ENCODE results near the gene MAP3K1. TPM values are rescaled to one million over a fixed set of nuclear protein-coding genes. Genes with fewer than 3 reads are reported as not detected.

The MAP3K1 gene
- total RNA-seq, 1 donor from 2014 or later: 27.5 TPM

DNA sequence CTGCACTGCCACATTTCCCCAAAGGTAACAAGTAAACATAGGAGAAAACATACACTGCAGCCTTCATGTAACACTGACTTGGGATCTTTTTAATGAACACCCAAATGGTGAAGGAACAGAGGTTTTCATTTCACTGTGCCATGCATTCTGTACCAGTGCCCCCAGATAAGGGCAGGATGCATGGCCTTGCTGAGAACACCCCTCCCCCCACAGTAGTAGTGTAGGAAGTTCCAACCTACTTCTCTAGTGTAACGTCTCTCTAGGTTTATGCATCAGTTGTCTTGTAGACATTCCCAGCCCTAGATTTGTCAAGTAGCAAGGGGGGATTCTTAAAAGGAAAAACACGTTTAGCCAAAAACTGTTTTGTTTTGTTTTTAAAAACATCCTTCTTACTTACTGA lies 29.9 kb downstream of the MAP3K1 start:
- peaks cover 45% of the 10 kb centered on the region for H3K4me1 Mint-ChIP-seq (ENCODE audit: unreplicated experiment)
- H3K4me3 Mint-ChIP-seq (ENCODE audit: unreplicated experiment): no peak overlapping the region
- H3K9me3 Mint-ChIP-seq (ENCODE audit: unreplicated experiment): no peaks in the 10 kb centered on the region
- H3K36me3 Mint-ChIP-seq (ENCODE audit: low read depth, unreplicated experiment): no peaks in the 10 kb centered on the region
- peak overlapping the region; percentile 67 for H3K27ac Mint-ChIP-seq (ENCODE audit: unreplicated experiment)
- H3K27me3 Mint-ChIP-seq (ENCODE audit: unreplicated experiment): no peaks in the 10 kb centered on the region
- TF ChIP-seq, protein P1, sequence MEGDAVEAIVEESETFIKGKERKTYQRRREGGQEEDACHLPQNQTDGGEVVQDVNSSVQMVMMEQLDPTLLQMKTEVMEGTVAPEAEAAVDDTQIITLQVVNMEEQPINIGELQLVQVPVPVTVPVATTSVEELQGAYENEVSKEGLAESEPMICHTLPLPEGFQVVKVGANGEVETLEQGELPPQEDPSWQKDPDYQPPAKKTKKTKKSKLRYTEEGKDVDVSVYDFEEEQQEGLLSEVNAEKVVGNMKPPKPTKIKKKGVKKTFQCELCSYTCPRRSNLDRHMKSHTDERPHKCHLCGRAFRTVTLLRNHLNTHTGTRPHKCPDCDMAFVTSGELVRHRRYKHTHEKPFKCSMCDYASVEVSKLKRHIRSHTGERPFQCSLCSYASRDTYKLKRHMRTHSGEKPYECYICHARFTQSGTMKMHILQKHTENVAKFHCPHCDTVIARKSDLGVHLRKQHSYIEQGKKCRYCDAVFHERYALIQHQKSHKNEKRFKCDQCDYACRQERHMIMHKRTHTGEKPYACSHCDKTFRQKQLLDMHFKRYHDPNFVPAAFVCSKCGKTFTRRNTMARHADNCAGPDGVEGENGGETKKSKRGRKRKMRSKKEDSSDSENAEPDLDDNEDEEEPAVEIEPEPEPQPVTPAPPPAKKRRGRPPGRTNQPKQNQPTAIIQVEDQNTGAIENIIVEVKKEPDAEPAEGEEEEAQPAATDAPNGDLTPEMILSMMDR (IDR thresholded peaks at IDR 0.05; ENCODE audit: unreplicated experiment): no peak
- DNase-seq (ENCODE audit: low spot score): no peak

DNA sequence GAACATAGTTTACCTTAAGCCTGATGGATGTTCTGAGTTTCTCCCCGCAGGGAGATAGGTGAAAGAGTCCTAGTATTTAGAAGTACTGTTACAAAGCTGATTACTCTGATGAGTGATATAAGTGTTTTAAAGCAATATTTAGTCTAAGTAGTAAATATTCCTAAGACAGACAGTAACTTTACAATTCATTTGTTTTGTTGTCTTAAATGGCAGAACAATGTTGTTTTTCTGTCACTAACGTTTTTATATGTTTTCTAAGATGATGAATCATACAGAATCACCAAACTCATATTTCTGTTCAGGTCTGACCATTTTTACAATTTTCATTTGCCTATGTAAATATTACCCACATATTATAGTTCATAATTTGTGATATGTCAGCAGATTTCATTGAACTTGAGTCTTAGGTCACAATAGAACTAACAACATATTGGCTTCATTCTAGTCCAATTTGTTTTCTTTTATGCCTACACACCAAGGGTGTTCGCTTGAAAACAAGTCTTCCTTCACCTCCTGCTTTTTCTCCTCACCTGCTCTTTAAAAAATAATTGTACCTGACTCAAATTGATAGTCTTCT lies 30.6 kb downstream of the MAP3K1 start:
- Mint-ChIP-seq H3K9me3 (ENCODE audit: unreplicated experiment) (no peaks in the 10 kb centered on the region), H3K36me3 (ENCODE audit: low read depth, unreplicated experiment) (no peaks in the 10 kb centered on the region), H3K27ac (ENCODE audit: unreplicated experiment) (peak overlapping the region; percentile 5), H3K4me3 (ENCODE audit: unreplicated experiment) (no peak overlapping the region), H3K4me1 (ENCODE audit: unreplicated experiment) (peaks cover 45% of the 10 kb centered on the region), H3K27me3 (ENCODE audit: unreplicated experiment) (no peaks in the 10 kb centered on the region)
- no peak for DNase-seq (ENCODE audit: low spot score)
- TF ChIP-seq, protein P1 (IDR thresholded peaks at IDR 0.05; ENCODE audit: unreplicated experiment): no peak

DNA sequence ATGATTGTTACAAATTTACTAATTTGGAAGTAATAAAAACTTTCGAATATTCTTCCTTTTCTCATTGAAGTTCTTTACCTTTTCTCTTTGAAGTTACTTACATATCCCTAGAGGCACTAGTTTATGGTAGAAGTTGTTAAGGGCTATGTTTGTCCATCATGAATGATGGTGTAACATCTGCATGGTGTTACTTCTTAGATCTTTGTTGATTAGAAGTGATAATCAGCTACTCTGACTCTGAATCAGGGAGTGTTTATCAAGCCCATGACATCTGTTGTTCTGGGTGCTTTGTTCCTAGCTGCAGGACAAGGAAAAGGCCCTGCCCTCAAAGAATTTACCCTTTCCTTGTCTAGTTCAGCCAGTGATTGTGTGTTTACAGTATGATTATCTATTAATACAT lies 32.9 kb downstream of the MAP3K1 start:
- Mint-ChIP-seq H3K27me3 (ENCODE audit: unreplicated experiment) (no peaks in the 10 kb centered on the region), H3K4me3 (ENCODE audit: unreplicated experiment) (no peak overlapping the region)
- DNase-seq (ENCODE audit: low spot score): no peak

DNA sequence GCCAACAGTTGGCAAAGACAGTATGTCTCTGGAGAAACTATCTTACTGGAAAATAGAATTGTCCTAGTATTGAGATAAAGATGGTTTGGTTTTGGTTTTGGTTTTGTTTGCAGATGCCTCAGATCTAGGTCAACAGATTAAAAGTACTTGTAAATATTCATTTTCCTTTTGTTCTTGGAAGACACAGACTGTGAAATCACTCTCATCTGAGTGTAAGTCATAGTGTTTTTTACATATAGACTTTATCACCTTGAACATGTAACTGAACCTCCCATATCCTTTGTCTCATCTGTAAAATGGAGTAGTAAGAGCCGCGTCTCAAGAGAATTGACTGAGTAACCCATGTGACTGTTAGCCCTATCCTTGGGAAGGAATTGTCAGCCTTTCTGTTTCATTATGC lies 34.3 kb downstream of the MAP3K1 start:
- no peak overlapping the region for H3K4me3 Mint-ChIP-seq (ENCODE audit: unreplicated experiment)
- H3K36me3 Mint-ChIP-seq (ENCODE audit: low read depth, unreplicated experiment): no peaks in the 10 kb centered on the region
- DNase-seq (ENCODE audit: low spot score): no peak
- H3K27ac Mint-ChIP-seq (ENCODE audit: unreplicated experiment): peak overlapping the region; percentile 10
- no peaks in the 10 kb centered on the region for H3K9me3 Mint-ChIP-seq (ENCODE audit: unreplicated experiment)
- peaks cover 56% of the 10 kb centered on the region for H3K4me1 Mint-ChIP-seq (ENCODE audit: unreplicated experiment)
- H3K27me3 Mint-ChIP-seq (ENCODE audit: unreplicated experiment): no peaks in the 10 kb centered on the region
- TF ChIP-seq, protein P1 (IDR thresholded peaks at IDR 0.05; ENCODE audit: unreplicated experiment): no peak

More for the DNA sequence above, 32.9 kb downstream of the MAP3K1 start:
- H3K9me3 Mint-ChIP-seq (ENCODE audit: unreplicated experiment): no peaks in the 10 kb centered on the region
- no peaks in the 10 kb centered on the region for H3K36me3 Mint-ChIP-seq (ENCODE audit: low read depth, unreplicated experiment)
- peak overlapping the region; percentile 88 for H3K27ac Mint-ChIP-seq (ENCODE audit: unreplicated experiment)
- TF ChIP-seq, protein P1 (IDR thresholded peaks at IDR 0.05; ENCODE audit: unreplicated experiment): no peak
- peaks cover 55% of the 10 kb centered on the region for H3K4me1 Mint-ChIP-seq (ENCODE audit: unreplicated experiment)

DNA sequence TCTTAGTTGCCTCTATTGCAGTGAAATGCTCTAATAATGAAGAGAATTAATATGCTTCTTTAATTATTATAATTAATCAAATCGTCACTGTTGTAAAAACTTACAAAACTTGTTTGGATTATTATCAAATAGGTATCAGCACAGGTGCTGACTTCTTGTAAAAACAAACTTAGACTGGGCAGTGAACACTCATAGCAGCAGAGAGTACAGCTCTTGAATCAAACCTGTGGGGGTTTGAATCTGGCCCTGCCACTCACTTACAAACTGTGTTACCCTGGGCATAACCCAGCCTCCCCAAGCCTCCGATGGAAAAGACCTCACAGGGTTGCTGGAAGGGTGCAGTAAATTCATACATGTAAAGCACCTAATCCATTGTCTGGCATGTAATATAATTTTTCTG lies 35.1 kb downstream of the MAP3K1 start:
- TF ChIP-seq, protein P1 (IDR thresholded peaks at IDR 0.05; ENCODE audit: unreplicated experiment): no peak
- no peak overlapping the region for H3K27ac Mint-ChIP-seq (ENCODE audit: unreplicated experiment)
- no peaks in the 10 kb centered on the region for H3K36me3 Mint-ChIP-seq (ENCODE audit: low read depth, unreplicated experiment)
- H3K9me3 Mint-ChIP-seq (ENCODE audit: unreplicated experiment): no peaks in the 10 kb centered on the region
- no peak for DNase-seq (ENCODE audit: low spot score)
- H3K27me3 Mint-ChIP-seq (ENCODE audit: unreplicated experiment): no peaks in the 10 kb centered on the region
- H3K4me3 Mint-ChIP-seq (ENCODE audit: unreplicated experiment): no peak overlapping the region
- H3K4me1 Mint-ChIP-seq (ENCODE audit: unreplicated experiment): peaks cover 57% of the 10 kb centered on the region

Measured in endothelial cell (in vitro differentiated cells).